HCT116 (cell line): ENCODE results near the gene FEV. TPM values are rescaled to one million over a fixed set of nuclear protein-coding genes. Genes with fewer than 3 reads are reported as not detected.

Source experiments
- ATAC-seq: fragments of 200-7000 bp; cut with Tn5 transposase; 2 replicates; pipeline ENCODE4 v1.9.1; 2020; ENCODE audit warnings: mild to moderate bottlenecking, moderate library complexity
- BruUV-seq: library from RNA; stranded (reverse); fragments of 400-500 nt; replicated peaks from 2 replicates; lab custom pipeline; 2021; lab: Mats Ljungman, UMichigan
- CTCF ChIA-PET: fragments of 300-600 bp; sonication (Branson Sonifier 250); formaldehyde crosslinking; loops from one replicate; lab custom pipeline; 2021; ENCODE audit warnings: antibody characterized with exemption; lab: Charles Lee
- POLR2A ChIA-PET: fragments of 300-600, 350-600 bp; sonication (Branson Sonifier 250); formaldehyde crosslinking; loops from one replicate; lab custom pipeline; 2021; ENCODE audit warnings: antibody characterized with exemption; lab: Charles Lee
- RAD21 ChIA-PET, 2 experiments: fragments of 300-600 bp; sonication (Branson Sonifier 250); formaldehyde crosslinking; loops; one replicate each; lab custom pipeline; 2023; ENCODE audit warnings: low total read pairs in 2 of 2; ENCODE audit not compliant: uncharacterized antibody in 2 of 2, unreplicated experiment in 2 of 2, low non-redundant PET in 1 of 2; lab: Charles Lee
- DNase-seq: peaks from one replicate; pipeline ENCODE4 v3.0.0-alpha.2; 2010; ENCODE audit warnings: low read depth, low spot score
- H2AFZ ChIP-seq: fragments of 200-600 bp; shearing (Covaris generic), sonication (generic); 2 replicates; pipeline ENCODE4 v1.6.1; 2017; ENCODE audit warnings: low read depth, mixed run types, mixed read lengths, antibody characterized with exemption, low read length; ENCODE audit not compliant: poor library complexity, severe bottlenecking
- H3K27ac ChIP-seq: 2 replicates; pipeline ENCODE4 v1.5.1; 2012; ENCODE audit warnings: low read depth, low read length
- H3K27me3 ChIP-seq: fragments of 200-600 bp; sonication (generic); 2 replicates; pipeline ENCODE4 v1.6.1; 2016; ENCODE audit warnings: mixed run types, low read length, mixed read lengths; ENCODE audit not compliant: insufficient read depth
- H3K36me3 ChIP-seq, 2 experiments: fragments of 200-500 bp in 1 of 2; fragments of 200-600 bp in 1 of 2; sonication (Bioruptor generic) in 1 of 2; sonication (generic) in 1 of 2; 2 replicates each; pipeline versions ENCODE4 v1.5.1 to v1.6.1; 2014 to 2016; ENCODE audit warnings: low read length in 2 of 2, inconsistent platforms in 1 of 2, mixed read lengths in 1 of 2, mixed run types in 1 of 2; ENCODE audit not compliant: insufficient read depth in 2 of 2, control insufficient read depth in 1 of 2
- H3K4me1 ChIP-seq, 2 experiments: fragments of 200-600 bp in 1 of 2; sonication (generic) in 1 of 2; 2 replicates each; pipeline versions ENCODE4 v1.5.1 to v1.6.1; 2012 to 2017; ENCODE audit warnings: low read length in 2 of 2, inconsistent platforms in 1 of 2, mild to moderate bottlenecking in 1 of 2, mixed read lengths in 1 of 2, mixed run types in 1 of 2, moderate library complexity in 1 of 2; ENCODE audit not compliant: insufficient read depth in 2 of 2, control insufficient read depth in 1 of 2
- H3K4me2 ChIP-seq: fragments of 200-600 bp; sonication (generic); 2 replicates; pipeline ENCODE4 v1.6.1; 2017; ENCODE audit warnings: mixed run types, low read length, mixed read lengths
- H3K4me3 ChIP-seq, 2 experiments: fragments of 200-600 bp in 1 of 2; sonication (generic) in 1 of 2; replicated peaks in 1 of 2; 2 replicates each; pipeline ENCODE4 v1.5.1; 2011 to 2016; ENCODE audit warnings: low read length in 2 of 2, control low read depth in 1 of 2, low read depth in 1 of 2, mild to moderate bottlenecking in 1 of 2, mixed read lengths in 1 of 2, mixed run types in 1 of 2
- H3K79me2 ChIP-seq: fragments of 200-600 bp; sonication (generic); 2 replicates; pipeline ENCODE4 v1.6.1; 2017; ENCODE audit warnings: mild to moderate bottlenecking, mixed run types, low read length, moderate library complexity, mixed read lengths; ENCODE audit not compliant: insufficient read depth
- H3K9ac ChIP-seq: fragments of 200-600 bp; sonication (generic); 2 replicates; pipeline ENCODE4 v1.6.1; 2016; ENCODE audit warnings: low read length, mixed read lengths
- H3K9me2 ChIP-seq: fragments of 200-600 bp; sonication (generic), shearing (Covaris generic); 2 replicates; pipeline ENCODE4 v1.6.1; 2017; ENCODE audit warnings: mixed run types, mild to moderate bottlenecking, moderate library complexity; ENCODE audit not compliant: insufficient read depth
- H3K9me3 ChIP-seq, 2 experiments: fragments of 200-500 bp in 1 of 2; fragments of 200-600 bp in 1 of 2; sonication (Bioruptor generic) in 1 of 2; sonication (generic) in 1 of 2; 2 replicates each; pipeline ENCODE4 v1.6.1; 2014 to 2017; ENCODE audit warnings: low read length in 2 of 2, mixed read lengths in 2 of 2, inconsistent platforms in 1 of 2, low read depth in 1 of 2, mild to moderate bottlenecking in 1 of 2, mixed run types in 1 of 2, moderate library complexity in 1 of 2; ENCODE audit not compliant: control insufficient read depth in 1 of 2, insufficient read depth in 1 of 2
- H4K20me1 ChIP-seq: fragments of 200-600 bp; sonication (generic), shearing (Covaris generic); 2 replicates; pipeline ENCODE4 v1.6.1; 2017; ENCODE audit warnings: mixed run types, mild to moderate bottlenecking, moderate library complexity; ENCODE audit not compliant: insufficient read depth
- CEBPB ChIP-seq: IDR thresholded peaks from 2 replicates; pipeline ENCODE4 v1.6.1; 2012; ENCODE audit warnings: low read depth
- JUND ChIP-seq: IDR thresholded peaks from 2 replicates; pipeline ENCODE4 v1.6.1; 2012
- RAD21 ChIP-seq: IDR thresholded peaks from 2 replicates; pipeline ENCODE4 v1.6.1; 2012; ENCODE audit warnings: low read depth, mild to moderate bottlenecking
- SIN3A ChIP-seq: IDR thresholded peaks from 2 replicates; pipeline ENCODE4 v1.6.1; 2012; ENCODE audit warnings: low read depth
- SRF ChIP-seq: IDR thresholded peaks from 2 replicates; pipeline ENCODE4 v1.6.1; 2012; ENCODE audit warnings: low read depth
- YY1 ChIP-seq: IDR thresholded peaks from 2 replicates; pipeline ENCODE4 v1.6.1; 2011; ENCODE audit warnings: low read length, low read depth, moderate library complexity, mild to moderate bottlenecking; ENCODE audit not compliant: insufficient replicate concordance; ENCODE audit errors: extremely low read depth
- ZFX ChIP-seq: fragments of 450-650 bp; IDR thresholded peaks from 2 replicates; pipeline ENCODE4 v1.6.1; 2017
- ZNF274 ChIP-seq: fragments of 200-500 bp; sonication (Bioruptor generic); IDR thresholded peaks from 2 replicates; pipeline ENCODE4 v1.6.1; 2014; ENCODE audit warnings: mild to moderate bottlenecking, low read depth, low read length, inconsistent platforms
- intact Hi-C: fragments of 100-400 bp; cut with micrococcal nuclease; formaldehyde crosslinking; loops from 2 replicates; pipeline ENCODE4 v1.10.0; 2022
- total RNA-seq: library from RNA; stranded (reverse); gene quantifications from one replicate; pipeline ENCODE4 v1.2.1, GENCODE V29; 2021; ENCODE audit not compliant: unreplicated experiment
- TF ChIP-seq, protein P1 (sequence below): IDR thresholded peaks from 2 replicates; pipeline ENCODE4 v1.6.1; 2012
- TF ChIP-seq, protein P2 (sequence below): IDR thresholded peaks from 2 replicates; pipeline ENCODE4 v1.6.1; 2012

FEV gene
- total RNA-seq, 1 experiment from 2014 or later: not detected

- RAD21 ChIA-PET: no interaction called here
- no peak for ATAC-seq
Measured at GRCh38 chr2:218964041-218964771, 20.8 kb downstream of the FEV start.

GRCh38 chr2:218963601-218964000 is 21.4 kb downstream of the FEV start:
- H3K9ac ChIP-seq: no peak overlapping the region
- no peaks in the 10 kb centered on the region for H3K36me3 ChIP-seq
- H3K9me3 ChIP-seq: no peaks in the 10 kb centered on the region
- no peaks in the 10 kb centered on the region for H3K79me2 ChIP-seq
- ChIA-PET CTCF (interaction anchor here (0.8 to 1.0 kb wide), 3 partner anchors 10 to 65 kb away, joined by 3 to 4 read pairs (median 4); no protein-coding TSS in a partner anchor), POLR2A (no interaction called here), RAD21 (no interaction called here)
- H3K9me2 ChIP-seq: no peaks in the 10 kb centered on the region
- peaks cover 11% of the 10 kb centered on the region; the same call in 1 of the 2 replicates for H3K27me3 ChIP-seq
- BruUV-seq: no TSS peak
- ATAC-seq (no peak), DNase-seq (no peak)
- peak overlapping the region; percentile 66 for H3K4me2 ChIP-seq
- H3K4me3 ChIP-seq: peak overlapping the region; percentile 2 to 42; a peak in 2 of 4 replicates
- H3K27ac ChIP-seq: no peak overlapping the region
- H4K20me1 ChIP-seq: no peaks in the 10 kb centered on the region
- no peak for TF ChIP-seq JUND
- TF ChIP-seq SRF: no peak
- TF ChIP-seq CEBPB: no peak
- no peak for TF ChIP-seq SIN3A
- TF ChIP-seq, protein P1, sequence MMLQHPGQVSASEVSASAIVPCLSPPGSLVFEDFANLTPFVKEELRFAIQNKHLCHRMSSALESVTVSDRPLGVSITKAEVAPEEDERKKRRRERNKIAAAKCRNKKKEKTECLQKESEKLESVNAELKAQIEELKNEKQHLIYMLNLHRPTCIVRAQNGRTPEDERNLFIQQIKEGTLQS: no peak
- no peak for TF ChIP-seq RAD21
- TF ChIP-seq, protein P2, sequence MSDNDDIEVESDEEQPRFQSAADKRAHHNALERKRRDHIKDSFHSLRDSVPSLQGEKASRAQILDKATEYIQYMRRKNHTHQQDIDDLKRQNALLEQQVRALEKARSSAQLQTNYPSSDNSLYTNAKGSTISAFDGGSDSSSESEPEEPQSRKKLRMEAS: no peak
- TF ChIP-seq YY1: no peak
- no peak for TF ChIP-seq ZNF274
- peaks cover 0 to 31% of the 10 kb centered on the region in 2 experiments; a peak in 2 of 4 replicates for H3K4me1 ChIP-seq
- intact Hi-C loops: no loop called here
- peak overlapping the region; percentile 4 for H2AFZ ChIP-seq

More at GRCh38 chr2:218964041-218964771, 20.8 kb downstream of the FEV start:
- no peak for TF ChIP-seq ZNF274
- TF ChIP-seq ZFX: no peak
- Histone ChIP-seq H3K9me3 (no peaks in the 10 kb centered on the region), H3K36me3 (no peaks in the 10 kb centered on the region), H3K4me1 (peaks cover 0 to 26% of the 10 kb centered on the region in 2 experiments; a peak in 2 of 4 replicates), H3K4me2 (peak overlapping the region; percentile 66), H3K79me2 (no peaks in the 10 kb centered on the region), H3K27me3 (peaks cover 11% of the 10 kb centered on the region; the same call in 1 of the 2 replicates), H3K27ac (no peak overlapping the region), H3K9ac (no peak overlapping the region), H3K4me3 (no peak overlapping the region), H2AFZ (peak overlapping the region; percentile 4), H3K9me2 (no peaks in the 10 kb centered on the region), H4K20me1 (no peaks in the 10 kb centered on the region)
- no peak for DNase-seq
- ChIA-PET POLR2A (no interaction called here), CTCF (interaction anchor here (1.0 to 2.3 kb wide), 3 partner anchors 16 to 66 kb away, joined by 3 to 11 read pairs (median 3); no protein-coding TSS in a partner anchor)
- intact Hi-C loops: no loop called here
- BruUV-seq: no TSS peak
